RWPE1 (cell line): ENCODE data around the gene R3HDM1.

ENCODE experiments used
- CTCF ChIA-PET: fragments of 350-600 bp; sonication (Branson Sonifier 250); formaldehyde crosslinking; extraction: SDS; loops from one replicate; lab custom pipeline; 2021; lab: Yijun Ruan, JAX
- POLR2A ChIA-PET: fragments of 400-600 bp; formaldehyde crosslinking; extraction: SDS; loops from one replicate; lab custom pipeline; 2020; ENCODE audit warnings: antibody characterized with exemption; ENCODE audit not compliant: low non-redundant PET; lab: Yijun Ruan, JAX
- DNase-seq: peaks from one replicate; pipeline ENCODE4 v3.0.0; 2012; ENCODE audit warnings: low spot score
- H3K27ac ChIP-seq: fragments of 450-650 bp; 2 replicates; pipeline ENCODE4 v1.5.1; 2017
- CTCF ChIP-seq: fragments of 450-650 bp; conservative IDR thresholded peaks from 2 replicates; pipeline ENCODE4 v1.5.1; 2017; ENCODE audit warnings: low read depth, mild to moderate bottlenecking

Gene R3HDM1

GRCh38 chr2:135663148-135663700 is 131.9 kb downstream of the R3HDM1 start:
- ChIA-PET CTCF (no interaction called here), POLR2A (no interaction called here)
- no peak overlapping the region for H3K27ac ChIP-seq
- no peak for DNase-seq
- no peak for TF ChIP-seq CTCF

GRCh38 chr2:135664623-135665068 is 133.4 kb downstream of the R3HDM1 start:
- no peak overlapping the region for H3K27ac ChIP-seq
- no peak for TF ChIP-seq CTCF
- CTCF ChIA-PET, result no interaction called here
- POLR2A ChIA-PET, result no interaction called here
- DNase-seq, result no peak

GRCh38 chr2:135667045-135667444 is 135.8 kb downstream of the R3HDM1 start:
- ChIA-PET CTCF (interaction anchor here (0.7 kb wide), 1 partner anchor 960 kb away, joined by 3 read pairs; no protein-coding TSS in a partner anchor), POLR2A (no interaction called here)
- no peak for TF ChIP-seq CTCF
- no peak overlapping the region for H3K27ac ChIP-seq
- DNase-seq, result no peak

GRCh38 chr2:135674453-135674852 is 143.2 kb downstream of the R3HDM1 start:
- no peak for DNase-seq
- CTCF ChIA-PET, result interaction anchor here (0.6 kb wide), 1 partner anchor 12 kb away, joined by 4 read pairs; no protein-coding TSS in a partner anchor
- H3K27ac ChIP-seq, result no peak overlapping the region
- POLR2A ChIA-PET, result no interaction called here
- no peak for TF ChIP-seq CTCF

GRCh38 chr2:135676031-135676430 is 144.7 kb downstream of the R3HDM1 start:
- H3K27ac ChIP-seq, result no peak overlapping the region
- POLR2A ChIA-PET, result no interaction called here
- TF ChIP-seq CTCF, result no peak
- DNase-seq, result no peak
- CTCF ChIA-PET, result no interaction called here

GRCh38 chr2:135679125-135679524 is 147.8 kb downstream of the R3HDM1 start:
- POLR2A ChIA-PET, result no interaction called here
- DNase-seq, result no peak
- no peak for TF ChIP-seq CTCF
- H3K27ac ChIP-seq, result no peak overlapping the region
- CTCF ChIA-PET, result no interaction called here

- TF ChIP-seq CTCF, result no peak
- DNase-seq, result no peak
- H3K27ac ChIP-seq, result no peak overlapping the region
- POLR2A ChIA-PET, result no interaction called here
- CTCF ChIA-PET, result no interaction called here
Measured at GRCh38 chr2:135685361-135685760, 154.1 kb downstream of the R3HDM1 start.
